MM.1S (cell line): ENCODE data around the gene NDST1.

ENCODE experiments used
- EZH2 ChIP-seq: fragments of 300-600 bp; sonication (generic); optimal IDR thresholded peaks from 2 replicates; pipeline ENCODE3; 2017; ENCODE audit warnings: low read depth, mild to moderate bottlenecking, antibody characterized with exemption, low read length, mixed read lengths
- TF ChIP-seq, protein P1 (sequence below): fragments of 300-600 bp; sonication (generic); IDR thresholded peaks from 2 replicates; pipeline ENCODE4 v1.5.1; 2016; ENCODE audit warnings: antibody characterized with exemption, low read length, mixed read lengths

DNA sequence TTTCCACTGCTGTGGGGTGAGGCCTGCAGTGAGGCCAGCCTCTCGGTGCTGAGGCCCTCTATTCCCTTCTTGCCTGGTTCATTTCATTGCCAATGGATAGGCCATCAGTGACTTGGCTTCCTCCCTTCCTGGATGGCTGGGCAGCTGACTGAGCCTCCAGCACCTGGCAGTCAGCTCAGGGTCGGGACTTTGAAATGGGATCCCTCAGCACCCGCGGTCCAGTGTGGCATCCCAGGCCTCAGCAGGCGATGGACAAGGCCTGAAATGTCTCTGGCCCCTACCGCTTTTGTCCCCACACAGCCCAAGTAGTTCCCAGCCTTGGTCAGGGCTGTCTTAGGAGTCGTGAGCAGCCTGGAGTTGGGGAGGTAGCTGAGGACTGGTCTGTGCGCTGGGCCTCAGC is 17.2 kb downstream of the NDST1 start:
- TF ChIP-seq, protein P1, sequence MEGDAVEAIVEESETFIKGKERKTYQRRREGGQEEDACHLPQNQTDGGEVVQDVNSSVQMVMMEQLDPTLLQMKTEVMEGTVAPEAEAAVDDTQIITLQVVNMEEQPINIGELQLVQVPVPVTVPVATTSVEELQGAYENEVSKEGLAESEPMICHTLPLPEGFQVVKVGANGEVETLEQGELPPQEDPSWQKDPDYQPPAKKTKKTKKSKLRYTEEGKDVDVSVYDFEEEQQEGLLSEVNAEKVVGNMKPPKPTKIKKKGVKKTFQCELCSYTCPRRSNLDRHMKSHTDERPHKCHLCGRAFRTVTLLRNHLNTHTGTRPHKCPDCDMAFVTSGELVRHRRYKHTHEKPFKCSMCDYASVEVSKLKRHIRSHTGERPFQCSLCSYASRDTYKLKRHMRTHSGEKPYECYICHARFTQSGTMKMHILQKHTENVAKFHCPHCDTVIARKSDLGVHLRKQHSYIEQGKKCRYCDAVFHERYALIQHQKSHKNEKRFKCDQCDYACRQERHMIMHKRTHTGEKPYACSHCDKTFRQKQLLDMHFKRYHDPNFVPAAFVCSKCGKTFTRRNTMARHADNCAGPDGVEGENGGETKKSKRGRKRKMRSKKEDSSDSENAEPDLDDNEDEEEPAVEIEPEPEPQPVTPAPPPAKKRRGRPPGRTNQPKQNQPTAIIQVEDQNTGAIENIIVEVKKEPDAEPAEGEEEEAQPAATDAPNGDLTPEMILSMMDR = no peak
- TF ChIP-seq EZH2 = no peak
